WTC11 (cell line): ENCODE data around the gene NAPSA. TPM values are rescaled to one million over a fixed set of nuclear protein-coding genes. Genes with fewer than 3 reads are reported as not detected.
A peak's percentile ranks its signal among the peaks of the same experiment; 100 is the strongest.

Experiments
- ATF1 ChIP-seq: sonication (generic); formaldehyde crosslinking; IDR thresholded peaks from 2 replicates; pipeline ENCODE4 v1.8.1; 2023; ENCODE audit warnings: mild to moderate bottlenecking, moderate library complexity, missing genetic modification reagents
- CBFB ChIP-seq: sonication (generic); formaldehyde crosslinking; IDR thresholded peaks from 2 replicates; pipeline ENCODE4 v1.8.1; 2022; ENCODE audit warnings: mild to moderate bottlenecking, low read depth, missing genetic modification reagents
- CREB1 ChIP-seq: sonication (generic); formaldehyde crosslinking; IDR thresholded peaks from 2 replicates; pipeline ENCODE4 v1.8.0; 2023; ENCODE audit warnings: mild to moderate bottlenecking, missing genetic modification reagents
- CREM ChIP-seq: sonication (generic); formaldehyde crosslinking; IDR thresholded peaks from 2 replicates; pipeline ENCODE4 v1.8.1; 2022; ENCODE audit warnings: mild to moderate bottlenecking, missing genetic modification reagents, moderate library complexity
- E2F1 ChIP-seq: sonication (generic); formaldehyde crosslinking; IDR thresholded peaks from 2 replicates; pipeline ENCODE4 v1.8.0; 2022; ENCODE audit warnings: mild to moderate bottlenecking, missing genetic modification reagents
- GABPB1 ChIP-seq: sonication (generic); formaldehyde crosslinking; IDR thresholded peaks from 2 replicates; pipeline ENCODE4 v1.8.1; 2023; ENCODE audit warnings: mild to moderate bottlenecking, missing genetic modification reagents
- HMGXB4 ChIP-seq: sonication (generic); formaldehyde crosslinking; IDR thresholded peaks from 2 replicates; pipeline ENCODE4 v1.8.1; 2023; ENCODE audit warnings: mild to moderate bottlenecking, moderate library complexity, missing genetic modification reagents
- IRF2 ChIP-seq: sonication (generic); formaldehyde crosslinking; IDR thresholded peaks from 2 replicates; pipeline ENCODE4 v1.8.0; 2022; ENCODE audit warnings: low read depth, missing genetic modification reagents, borderline replicate concordance
- KAT7 ChIP-seq: sonication (generic); formaldehyde crosslinking; IDR thresholded peaks from 2 replicates; pipeline ENCODE4 v1.8.1; 2023; ENCODE audit warnings: missing genetic modification reagents, mild to moderate bottlenecking, borderline replicate concordance
- NFE2L1 ChIP-seq: sonication (generic); formaldehyde crosslinking; IDR thresholded peaks from 2 replicates; pipeline ENCODE4 v1.8.1; 2023; ENCODE audit warnings: missing genetic modification reagents
- NFYB ChIP-seq: sonication (generic); formaldehyde crosslinking; conservative IDR thresholded peaks from 2 replicates; pipeline ENCODE4 v1.8.0; 2022; ENCODE audit warnings: low read depth, missing genetic modification reagents
- RELA ChIP-seq: sonication (generic); formaldehyde crosslinking; IDR thresholded peaks from 2 replicates; pipeline ENCODE4 v1.8.1; 2022; ENCODE audit warnings: missing genetic modification reagents, mild to moderate bottlenecking, borderline replicate concordance
- SMAD3 ChIP-seq: sonication (generic); formaldehyde crosslinking; IDR thresholded peaks from 2 replicates; pipeline ENCODE4 v1.8.0; 2022; ENCODE audit warnings: missing genetic modification reagents, mild to moderate bottlenecking, borderline replicate concordance
- SP1 ChIP-seq: sonication (generic); formaldehyde crosslinking; conservative IDR thresholded peaks from 2 replicates; pipeline ENCODE4 v1.8.1; 2022; ENCODE audit warnings: missing genetic modification reagents
- TEAD1 ChIP-seq: sonication (generic); formaldehyde crosslinking; IDR thresholded peaks from 2 replicates; pipeline ENCODE4 v1.8.0; 2022; ENCODE audit warnings: mild to moderate bottlenecking, missing genetic modification reagents
- ZBTB21 ChIP-seq: sonication (generic); formaldehyde crosslinking; IDR thresholded peaks from 2 replicates; pipeline ENCODE4 v1.8.1; 2023; ENCODE audit warnings: mild to moderate bottlenecking, missing genetic modification reagents, borderline replicate concordance
- ZBTB43 ChIP-seq: sonication (generic); formaldehyde crosslinking; IDR thresholded peaks from 2 replicates; pipeline ENCODE4 v1.8.1; 2023; ENCODE audit warnings: mild to moderate bottlenecking, missing genetic modification reagents
- ZNF317 ChIP-seq: sonication (generic); formaldehyde crosslinking; IDR thresholded peaks from 2 replicates; pipeline ENCODE4 v1.8.1; 2023; ENCODE audit warnings: low read depth, mild to moderate bottlenecking, moderate library complexity, missing genetic modification reagents, borderline replicate concordance
- total RNA-seq: library from RNA; stranded (reverse); gene quantifications from 3 replicates; pipeline ENCODE4 v1.2.3, GENCODE V29; 2021
- TF ChIP-seq, protein P1 (sequence below): fragments of 250-450 bp; sonication (Bioruptor Pico); IDR thresholded peaks from 2 replicates; pipeline ENCODE4 v2.1.2; 2022; ENCODE audit warnings: mild to moderate bottlenecking, moderate library complexity
- TF ChIP-seq, protein P2 (sequence below): sonication (generic); formaldehyde crosslinking; IDR thresholded peaks from 2 replicates; pipeline ENCODE4 v1.8.0; 2023; ENCODE audit warnings: mild to moderate bottlenecking, missing genetic modification reagents
- TF ChIP-seq, protein P3 (sequence below): sonication (generic); formaldehyde crosslinking; IDR thresholded peaks from 2 replicates; pipeline ENCODE4 v1.8.0; 2022; ENCODE audit warnings: mild to moderate bottlenecking, missing genetic modification reagents
- TF ChIP-seq, protein P4 (sequence below): sonication (generic); formaldehyde crosslinking; IDR thresholded peaks from 2 replicates; pipeline ENCODE4 v1.8.0; 2022; ENCODE audit warnings: missing genetic modification reagents
- TF ChIP-seq, protein P5 (sequence below): sonication (generic); formaldehyde crosslinking; IDR thresholded peaks from 2 replicates; pipeline ENCODE4 v1.8.0; 2022; ENCODE audit warnings: mild to moderate bottlenecking, missing genetic modification reagents

NAPSA gene
- total RNA-seq, 1 experiment from 2014 or later = 2.7 TPM

- TF ChIP-seq, protein P1, sequence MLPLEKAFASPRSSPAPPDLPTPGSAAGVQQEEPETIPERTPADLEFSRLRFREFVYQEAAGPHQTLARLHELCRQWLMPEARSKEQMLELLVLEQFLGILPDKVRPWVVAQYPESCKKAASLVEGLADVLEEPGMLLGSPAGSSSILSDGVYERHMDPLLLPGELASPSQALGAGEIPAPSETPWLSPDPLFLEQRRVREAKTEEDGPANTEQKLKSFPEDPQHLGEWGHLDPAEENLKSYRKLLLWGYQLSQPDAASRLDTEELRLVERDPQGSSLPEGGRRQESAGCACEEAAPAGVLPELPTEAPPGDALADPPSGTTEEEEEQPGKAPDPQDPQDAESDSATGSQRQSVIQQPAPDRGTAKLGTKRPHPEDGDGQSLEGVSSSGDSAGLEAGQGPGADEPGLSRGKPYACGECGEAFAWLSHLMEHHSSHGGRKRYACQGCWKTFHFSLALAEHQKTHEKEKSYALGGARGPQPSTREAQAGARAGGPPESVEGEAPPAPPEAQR (CRISPR knock-in tag) = no peak
- TF ChIP-seq CREM (CRISPR knock-in tag) (peak; percentile 29; the same call in 1 of the 2 replicates), ATF1 (CRISPR knock-in tag) (0 out of 2 replicates have a peak, but pooled peaks have one; percentile 69), ZBTB21 (peak; percentile 83; the same call in 1 of the 2 replicates), HMGXB4 (CRISPR knock-in tag) (no peak), ZNF317 (CRISPR knock-in tag) (no peak), NFYB (CRISPR knock-in tag) (peak; percentile 18; the same call in 1 of the 2 replicates), RELA (CRISPR knock-in tag) (peak; percentile 81; the same call in 1 of the 2 replicates), E2F1 (CRISPR knock-in tag) (peak; percentile 91; the same call in 1 of the 2 replicates), CREB1 (peak; percentile 75; the same call in 1 of the 2 replicates), KAT7 (CRISPR knock-in tag) (peak; percentile 45; the same call in 1 of the 2 replicates), NFE2L1 (CRISPR knock-in tag) (peak; percentile 93), GABPB1 (CRISPR knock-in tag) (peak; percentile 40; the same call in 1 of the 2 replicates), TEAD1 (CRISPR knock-in tag) (peak; percentile 75; the same call in 1 of the 2 replicates), SMAD3 (CRISPR knock-in tag) (peak; percentile 83), SP1 (CRISPR knock-in tag) (peak; percentile 47), IRF2 (0 out of 2 replicates have a peak, but pooled peaks have one; percentile 48), ZBTB43 (CRISPR knock-in tag) (peak; percentile 92), CBFB (no peak)
- TF ChIP-seq, protein P2, sequence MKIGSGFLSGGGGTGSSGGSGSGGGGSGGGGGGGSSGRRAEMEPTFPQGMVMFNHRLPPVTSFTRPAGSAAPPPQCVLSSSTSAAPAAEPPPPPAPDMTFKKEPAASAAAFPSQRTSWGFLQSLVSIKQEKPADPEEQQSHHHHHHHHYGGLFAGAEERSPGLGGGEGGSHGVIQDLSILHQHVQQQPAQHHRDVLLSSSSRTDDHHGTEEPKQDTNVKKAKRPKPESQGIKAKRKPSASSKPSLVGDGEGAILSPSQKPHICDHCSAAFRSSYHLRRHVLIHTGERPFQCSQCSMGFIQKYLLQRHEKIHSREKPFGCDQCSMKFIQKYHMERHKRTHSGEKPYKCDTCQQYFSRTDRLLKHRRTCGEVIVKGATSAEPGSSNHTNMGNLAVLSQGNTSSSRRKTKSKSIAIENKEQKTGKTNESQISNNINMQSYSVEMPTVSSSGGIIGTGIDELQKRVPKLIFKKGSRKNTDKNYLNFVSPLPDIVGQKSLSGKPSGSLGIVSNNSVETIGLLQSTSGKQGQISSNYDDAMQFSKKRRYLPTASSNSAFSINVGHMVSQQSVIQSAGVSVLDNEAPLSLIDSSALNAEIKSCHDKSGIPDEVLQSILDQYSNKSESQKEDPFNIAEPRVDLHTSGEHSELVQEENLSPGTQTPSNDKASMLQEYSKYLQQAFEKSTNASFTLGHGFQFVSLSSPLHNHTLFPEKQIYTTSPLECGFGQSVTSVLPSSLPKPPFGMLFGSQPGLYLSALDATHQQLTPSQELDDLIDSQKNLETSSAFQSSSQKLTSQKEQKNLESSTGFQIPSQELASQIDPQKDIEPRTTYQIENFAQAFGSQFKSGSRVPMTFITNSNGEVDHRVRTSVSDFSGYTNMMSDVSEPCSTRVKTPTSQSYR (CRISPR knock-in tag) = peak; percentile 82
- TF ChIP-seq, protein P3, sequence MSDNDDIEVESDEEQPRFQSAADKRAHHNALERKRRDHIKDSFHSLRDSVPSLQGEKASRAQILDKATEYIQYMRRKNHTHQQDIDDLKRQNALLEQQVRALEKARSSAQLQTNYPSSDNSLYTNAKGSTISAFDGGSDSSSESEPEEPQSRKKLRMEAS (CRISPR knock-in tag) = peak; percentile 98
- TF ChIP-seq, protein P4, sequence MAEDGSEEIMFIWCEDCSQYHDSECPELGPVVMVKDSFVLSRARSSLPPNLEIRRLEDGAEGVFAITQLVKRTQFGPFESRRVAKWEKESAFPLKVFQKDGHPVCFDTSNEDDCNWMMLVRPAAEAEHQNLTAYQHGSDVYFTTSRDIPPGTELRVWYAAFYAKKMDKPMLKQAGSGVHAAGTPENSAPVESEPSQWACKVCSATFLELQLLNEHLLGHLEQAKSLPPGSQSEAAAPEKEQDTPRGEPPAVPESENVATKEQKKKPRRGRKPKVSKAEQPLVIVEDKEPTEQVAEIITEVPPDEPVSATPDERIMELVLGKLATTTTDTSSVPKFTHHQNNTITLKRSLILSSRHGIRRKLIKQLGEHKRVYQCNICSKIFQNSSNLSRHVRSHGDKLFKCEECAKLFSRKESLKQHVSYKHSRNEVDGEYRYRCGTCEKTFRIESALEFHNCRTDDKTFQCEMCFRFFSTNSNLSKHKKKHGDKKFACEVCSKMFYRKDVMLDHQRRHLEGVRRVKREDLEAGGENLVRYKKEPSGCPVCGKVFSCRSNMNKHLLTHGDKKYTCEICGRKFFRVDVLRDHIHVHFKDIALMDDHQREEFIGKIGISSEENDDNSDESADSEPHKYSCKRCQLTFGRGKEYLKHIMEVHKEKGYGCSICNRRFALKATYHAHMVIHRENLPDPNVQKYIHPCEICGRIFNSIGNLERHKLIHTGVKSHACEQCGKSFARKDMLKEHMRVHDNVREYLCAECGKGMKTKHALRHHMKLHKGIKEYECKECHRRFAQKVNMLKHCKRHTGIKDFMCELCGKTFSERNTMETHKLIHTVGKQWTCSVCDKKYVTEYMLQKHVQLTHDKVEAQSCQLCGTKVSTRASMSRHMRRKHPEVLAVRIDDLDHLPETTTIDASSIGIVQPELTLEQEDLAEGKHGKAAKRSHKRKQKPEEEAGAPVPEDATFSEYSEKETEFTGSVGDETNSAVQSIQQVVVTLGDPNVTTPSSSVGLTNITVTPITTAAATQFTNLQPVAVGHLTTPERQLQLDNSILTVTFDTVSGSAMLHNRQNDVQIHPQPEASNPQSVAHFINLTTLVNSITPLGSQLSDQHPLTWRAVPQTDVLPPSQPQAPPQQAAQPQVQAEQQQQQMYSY (CRISPR knock-in tag) = peak; percentile 27; the same call in 1 of the 2 replicates
- TF ChIP-seq, protein P5, sequence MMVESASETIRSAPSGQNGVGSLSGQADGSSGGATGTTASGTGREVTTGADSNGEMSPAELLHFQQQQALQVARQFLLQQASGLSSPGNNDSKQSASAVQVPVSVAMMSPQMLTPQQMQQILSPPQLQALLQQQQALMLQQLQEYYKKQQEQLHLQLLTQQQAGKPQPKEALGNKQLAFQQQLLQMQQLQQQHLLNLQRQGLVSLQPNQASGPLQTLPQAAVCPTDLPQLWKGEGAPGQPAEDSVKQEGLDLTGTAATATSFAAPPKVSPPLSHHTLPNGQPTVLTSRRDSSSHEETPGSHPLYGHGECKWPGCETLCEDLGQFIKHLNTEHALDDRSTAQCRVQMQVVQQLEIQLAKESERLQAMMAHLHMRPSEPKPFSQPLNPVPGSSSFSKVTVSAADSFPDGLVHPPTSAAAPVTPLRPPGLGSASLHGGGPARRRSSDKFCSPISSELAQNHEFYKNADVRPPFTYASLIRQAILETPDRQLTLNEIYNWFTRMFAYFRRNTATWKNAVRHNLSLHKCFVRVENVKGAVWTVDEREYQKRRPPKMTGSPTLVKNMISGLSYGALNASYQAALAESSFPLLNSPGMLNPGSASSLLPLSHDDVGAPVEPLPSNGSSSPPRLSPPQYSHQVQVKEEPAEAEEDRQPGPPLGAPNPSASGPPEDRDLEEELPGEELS (CRISPR knock-in tag) = peak; percentile 72
Observed at GRCh38 chr19:50333737-50334617, 31.5 kb downstream of the NAPSA start (continued).
